Stomach (tissue), 9 donors: Measurements from ENCODE around the gene TEDC2. TPM values are rescaled to one million over a fixed set of nuclear protein-coding genes. Genes with fewer than 3 reads are reported as not detected.

Source experiments
- DNase-seq, 2 donors: peaks; one replicate each; pipeline versions ENCODE4 v3.0.0 to v3.0.0-alpha.2; 2013 to 2019
- H3K27ac ChIP-seq, 5 donors: fragments of 200-600 bp in 4 of 5; sonication (generic) in 4 of 5; one replicate each; pipeline ENCODE4 v1.5.1; 2013 to 2019; ENCODE audit warnings: mild to moderate bottlenecking in 1 of 5, moderate library complexity in 1 of 5
- H3K27me3 ChIP-seq, 3 donors: fragments of 200-600 bp; sonication (generic); one replicate each; pipeline ENCODE4 v1.5.1; 2017 to 2019; ENCODE audit warnings: mixed run types in 1 of 3
- H3K36me3 ChIP-seq, 4 donors: fragments of 200-600 bp; sonication (generic); 1 replicate in 3 of 4; 2 replicates in 1 of 4; pipeline ENCODE4 v1.5.1; 2016 to 2019
- H3K4me1 ChIP-seq, 4 donors: fragments of 200-600 bp; sonication (generic); one replicate each; pipeline ENCODE4 v1.5.1; 2016 to 2019
- H3K4me3 ChIP-seq, 4 donors: fragments of 200-600 bp; sonication (generic) in 3 of 4; one replicate each; pipeline ENCODE4 v1.5.1; 2016 to 2019; ENCODE audit warnings: mild to moderate bottlenecking in 1 of 4
- H3K9me3 ChIP-seq, 4 donors: fragments of 200-600 bp; sonication (generic); one replicate each; pipeline ENCODE4 v1.5.1; 2016 to 2019
- EP300 ChIP-seq: sonication (generic); formaldehyde crosslinking; IDR thresholded peaks from one replicate; pipeline ENCODE4 v1.6.1; 2017; ENCODE audit warnings: antibody characterized with exemption
- POLR2A ChIP-seq, 4 donors: fragments of 450-650 bp; IDR thresholded peaks; one replicate each; pipeline ENCODE4 v1.6.1; 2016; ENCODE audit warnings: antibody characterized with exemption in 4 of 4, control low read depth in 2 of 4, mild to moderate bottlenecking in 1 of 4, moderate library complexity in 1 of 4
- POLR2AphosphoS5 ChIP-seq, 3 donors: sonication (generic); formaldehyde crosslinking; IDR thresholded peaks; one replicate each; pipeline ENCODE4 v1.6.1; 2016; ENCODE audit warnings: antibody characterized with exemption in 3 of 3
- WGBS, 5 donors: extraction: QIAGEN DNeasy Blood & Tissue Kit in 3 of 5; methylation state at CpG; one replicate each; pipeline versions ENCODE4 v1.1.5 to v1.1.7; 2013 to 2018; 5-methylcytosine and 5-hydroxymethylcytosine counted together
- intact Hi-C: fragments of 100-400 bp; cut with DNase I; formaldehyde crosslinking; loops from one replicate; pipeline ENCODE4 v1.15.1; 2023; ENCODE audit warnings: low total_unique reads
- polyA plus RNA-seq, 3 donors: library from polyadenylated mRNA; stranded (reverse); fragments of 200-250 nt; gene quantifications; one replicate each; pipeline ENCODE4 v1.2.3, GENCODE V29; 2013
- total RNA-seq, 5 donors: library from RNA; depleted of rRNA; stranded (reverse); fragments of >200 nt; gene quantifications; one replicate each; pipeline versions ENCODE4 v1.1.0 to v1.2.3, GENCODE V29; 2014 to 2016
- TF ChIP-seq, protein P1 (sequence below), 7 experiments: fragments of 450-650 bp in 4 of 7; fragments of 200-600 bp in 3 of 7; sonication (generic) in 3 of 7; IDR thresholded peaks; one replicate each; pipeline ENCODE4 v1.5.1; 2016 to 2019; ENCODE audit warnings: antibody characterized with exemption in 7 of 7, control low read depth in 2 of 7, mild to moderate bottlenecking in 1 of 7
- donor health status: healthy with polysubstance abuse.
- donor health status: Bipolar disorder and iron deficiency.
- donor health status: healthy.

The TEDC2 gene
- total and polyA plus RNA-seq, 8 donors = 1.3 to 3.8 (median 2.7) TPM; not detected in 3

DNA sequence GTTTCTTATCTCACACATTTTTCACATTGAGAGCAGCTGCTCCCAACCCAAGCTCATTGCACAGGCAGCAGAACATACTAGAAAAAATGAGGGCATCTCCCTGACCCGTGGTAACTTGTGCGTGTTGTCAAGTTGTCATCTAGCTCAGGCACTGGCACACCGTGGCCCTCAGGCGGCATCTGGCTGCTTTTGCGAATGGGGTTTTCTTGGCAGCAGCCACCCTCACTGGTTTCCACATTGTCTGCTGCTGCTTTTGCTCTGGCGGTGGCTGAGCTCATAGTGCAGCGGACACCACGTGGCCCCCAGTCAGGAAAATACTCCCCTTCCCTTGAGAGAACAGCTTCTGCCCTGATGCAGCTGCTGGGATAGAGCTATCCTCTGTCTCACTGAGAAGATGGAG is 9.4 kb upstream of the TEDC2 start:
- H3K36me3 ChIP-seq = peaks cover 6 to 84% (median 48%) of the 10 kb centered on the region in 4 donors
- 92 to 97% (median 94%) methylated on average over 8 of the region's 8 CpGs for WGBS, 5 donors

GRCh38 chr16:2450975-2451381 is 8.9 kb upstream of the TEDC2 start:
- no peaks in the 10 kb centered on the region for H3K9me3 ChIP-seq
- no peak overlapping the region for H3K27ac ChIP-seq
- 91 to 95% (median 94%) methylated on average over 19 of the region's 19 CpGs for WGBS, 5 donors
- peaks cover 6 to 80% (median 44%) of the 10 kb centered on the region in 4 donors for H3K36me3 ChIP-seq
- H3K4me1 ChIP-seq = no peaks in the 10 kb centered on the region
- H3K4me3 ChIP-seq = no peak overlapping the region
- TF ChIP-seq, protein P1, sequence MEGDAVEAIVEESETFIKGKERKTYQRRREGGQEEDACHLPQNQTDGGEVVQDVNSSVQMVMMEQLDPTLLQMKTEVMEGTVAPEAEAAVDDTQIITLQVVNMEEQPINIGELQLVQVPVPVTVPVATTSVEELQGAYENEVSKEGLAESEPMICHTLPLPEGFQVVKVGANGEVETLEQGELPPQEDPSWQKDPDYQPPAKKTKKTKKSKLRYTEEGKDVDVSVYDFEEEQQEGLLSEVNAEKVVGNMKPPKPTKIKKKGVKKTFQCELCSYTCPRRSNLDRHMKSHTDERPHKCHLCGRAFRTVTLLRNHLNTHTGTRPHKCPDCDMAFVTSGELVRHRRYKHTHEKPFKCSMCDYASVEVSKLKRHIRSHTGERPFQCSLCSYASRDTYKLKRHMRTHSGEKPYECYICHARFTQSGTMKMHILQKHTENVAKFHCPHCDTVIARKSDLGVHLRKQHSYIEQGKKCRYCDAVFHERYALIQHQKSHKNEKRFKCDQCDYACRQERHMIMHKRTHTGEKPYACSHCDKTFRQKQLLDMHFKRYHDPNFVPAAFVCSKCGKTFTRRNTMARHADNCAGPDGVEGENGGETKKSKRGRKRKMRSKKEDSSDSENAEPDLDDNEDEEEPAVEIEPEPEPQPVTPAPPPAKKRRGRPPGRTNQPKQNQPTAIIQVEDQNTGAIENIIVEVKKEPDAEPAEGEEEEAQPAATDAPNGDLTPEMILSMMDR (IDR thresholded peaks at IDR 0.05) = no peak
- no peak for TF ChIP-seq POLR2AphosphoS5 (IDR thresholded peaks at IDR 0.05)
- no peak for TF ChIP-seq EP300
- no peak for TF ChIP-seq POLR2A (IDR thresholded peaks at IDR 0.05)
- DNase-seq = no peak
- no peaks in the 10 kb centered on the region for H3K27me3 ChIP-seq
- intact Hi-C loops = no loop called here

More for the DNA sequence above, 9.4 kb upstream of the TEDC2 start:
- Histone ChIP-seq H3K9me3 (no peaks in the 10 kb centered on the region), H3K4me1 (no peaks in the 10 kb centered on the region), H3K27me3 (no peaks in the 10 kb centered on the region), H3K27ac (no peak overlapping the region), H3K4me3 (no peak overlapping the region)
- intact Hi-C loops = no loop called here
- TF ChIP-seq POLR2A (IDR thresholded peaks at IDR 0.05) = no peak
- no peak for TF ChIP-seq POLR2AphosphoS5 (IDR thresholded peaks at IDR 0.05)
- TF ChIP-seq, protein P1 (IDR thresholded peaks at IDR 0.05) = no peak
- TF ChIP-seq EP300 = no peak
- DNase-seq = no peak

- intact Hi-C loops = no loop called here
- 93 to 97% (median 95%) methylated on average over 17 to 18 of the region's 18 CpGs for WGBS, 5 donors
- no peak for DNase-seq
- Histone ChIP-seq H3K4me3 (no peak overlapping the region), H3K27me3 (no peaks in the 10 kb centered on the region), H3K4me1 (no peaks in the 10 kb centered on the region), H3K36me3 (peaks cover 11 to 80% (median 43%) of the 10 kb centered on the region in 4 donors), H3K27ac (no peak overlapping the region), H3K9me3 (no peaks in the 10 kb centered on the region)
- TF ChIP-seq POLR2A (IDR thresholded peaks at IDR 0.05) (no peak), POLR2AphosphoS5 (IDR thresholded peaks at IDR 0.05) (no peak)
- TF ChIP-seq, protein P1 (IDR thresholded peaks at IDR 0.05) = no peak
Observed at GRCh38 chr16:2451851-2452320, 8.0 kb upstream of the TEDC2 start.

- Histone ChIP-seq H3K36me3 (peaks cover 11 to 83% (median 42%) of the 10 kb centered on the region in 4 donors), H3K4me1 (no peaks in the 10 kb centered on the region), H3K4me3 (no peak overlapping the region), H3K27ac (no peak overlapping the region), H3K27me3 (no peaks in the 10 kb centered on the region), H3K9me3 (no peaks in the 10 kb centered on the region)
- intact Hi-C loops = no loop called here
- WGBS, 5 donors = 95 to 98% (median 97%) methylated on average over 8 of the region's 8 CpGs
- DNase-seq = no peak
- no peak for TF ChIP-seq POLR2A (IDR thresholded peaks at IDR 0.05)
- no peak for TF ChIP-seq EP300
- TF ChIP-seq POLR2AphosphoS5 (IDR thresholded peaks at IDR 0.05) = no peak
- TF ChIP-seq, protein P1 (IDR thresholded peaks at IDR 0.05) = no peak
Observed at GRCh38 chr16:2452650-2453049, 7.3 kb upstream of the TEDC2 start.
